Measurements from ENCODE around the gene ATP6V0D1.

ATP6V0D1 gene

DNA sequence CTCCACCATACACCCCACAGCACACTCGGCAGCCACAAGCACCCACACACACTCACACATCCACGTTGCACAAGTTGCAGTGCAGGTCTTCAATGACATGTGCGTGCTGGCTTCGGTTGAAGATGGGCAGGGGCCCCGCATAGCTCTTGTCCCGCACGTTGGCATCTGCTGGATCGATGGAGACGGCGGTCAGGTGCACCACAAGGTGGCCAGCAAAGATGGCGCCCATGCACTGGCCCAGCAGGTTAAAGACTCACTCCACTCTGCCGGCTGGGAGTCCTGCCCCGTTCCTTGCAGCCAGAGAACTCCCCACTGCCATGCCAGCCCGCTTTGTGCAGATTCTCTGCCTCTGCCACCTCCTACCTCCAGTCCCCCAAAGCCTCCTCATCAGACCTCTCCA, 80.1 kb downstream of the ATP6V0D1 start:
- no peak for DNase-seq

- no peak for DNase-seq
These were observed 80.9 kb downstream of the ATP6V0D1 start for GRCh38 chr16:67399749-67400704.

DNA sequence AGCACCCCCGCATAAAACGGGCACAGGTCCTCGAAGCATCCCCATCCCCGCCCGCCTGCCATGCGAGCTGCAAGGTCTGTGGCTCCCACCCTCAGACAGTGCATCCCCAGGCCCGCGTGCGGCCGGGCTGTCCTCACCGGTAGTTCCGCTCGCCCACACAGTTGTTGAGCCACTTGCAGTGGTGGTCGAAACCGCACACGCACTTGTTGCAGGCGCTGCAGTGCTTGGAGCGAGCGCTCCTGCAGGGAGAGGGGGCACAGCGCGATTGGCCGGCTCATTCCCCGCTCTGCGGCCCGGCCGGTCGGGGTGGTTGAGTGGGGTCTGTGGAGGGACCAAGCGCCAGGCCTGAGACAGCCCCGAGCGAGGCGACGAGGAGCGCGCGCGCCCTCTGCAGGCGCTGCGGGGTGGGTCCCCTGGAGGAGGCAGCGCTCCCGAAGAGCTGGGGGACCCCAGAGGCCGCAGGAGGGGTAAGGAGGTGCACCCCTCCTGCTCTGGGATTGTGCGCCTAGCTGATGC, 81.7 kb downstream of the ATP6V0D1 start:
- no peak for DNase-seq

DNA sequence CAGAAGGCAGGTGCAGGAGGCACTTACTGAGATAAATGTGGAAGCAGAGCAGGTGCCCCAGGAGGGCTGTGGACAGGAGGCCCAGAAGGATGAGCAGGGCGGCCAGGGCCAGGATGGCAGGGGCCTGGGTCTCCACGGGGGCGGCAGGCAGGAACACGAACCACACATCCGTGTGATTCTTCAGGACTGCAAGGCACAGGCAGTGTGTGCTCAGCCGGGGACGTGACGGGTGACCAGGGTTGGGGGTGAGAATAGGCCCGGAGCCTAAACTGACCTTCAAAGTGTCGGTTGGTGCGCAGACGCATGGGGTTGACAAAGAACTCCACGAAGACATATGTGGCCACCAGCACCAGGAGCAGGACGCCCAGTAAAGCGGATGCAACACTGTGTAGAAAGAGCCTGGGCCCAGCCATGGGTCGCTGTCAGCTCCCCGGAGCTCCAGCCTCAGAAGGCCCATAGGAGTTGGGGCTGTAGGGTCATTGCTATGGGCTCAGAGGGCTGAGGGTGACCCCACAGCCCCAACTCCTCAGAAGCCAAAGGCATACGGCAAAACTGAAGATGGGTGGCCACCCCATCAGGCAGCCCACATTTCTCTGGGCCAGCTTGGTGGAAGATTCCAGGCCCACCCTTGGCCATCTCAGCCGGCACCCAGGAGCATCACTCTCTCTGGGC, 82.3 kb downstream of the ATP6V0D1 start:
- DNase-seq = no peak

GRCh38 chr16:67397812-67398545, 83.0 kb downstream of the ATP6V0D1 start:
- no peak for DNase-seq

- no peak for DNase-seq
These were observed 83.7 kb downstream of the ATP6V0D1 start for GRCh38 chr16:67397036-67397801.

DNA sequence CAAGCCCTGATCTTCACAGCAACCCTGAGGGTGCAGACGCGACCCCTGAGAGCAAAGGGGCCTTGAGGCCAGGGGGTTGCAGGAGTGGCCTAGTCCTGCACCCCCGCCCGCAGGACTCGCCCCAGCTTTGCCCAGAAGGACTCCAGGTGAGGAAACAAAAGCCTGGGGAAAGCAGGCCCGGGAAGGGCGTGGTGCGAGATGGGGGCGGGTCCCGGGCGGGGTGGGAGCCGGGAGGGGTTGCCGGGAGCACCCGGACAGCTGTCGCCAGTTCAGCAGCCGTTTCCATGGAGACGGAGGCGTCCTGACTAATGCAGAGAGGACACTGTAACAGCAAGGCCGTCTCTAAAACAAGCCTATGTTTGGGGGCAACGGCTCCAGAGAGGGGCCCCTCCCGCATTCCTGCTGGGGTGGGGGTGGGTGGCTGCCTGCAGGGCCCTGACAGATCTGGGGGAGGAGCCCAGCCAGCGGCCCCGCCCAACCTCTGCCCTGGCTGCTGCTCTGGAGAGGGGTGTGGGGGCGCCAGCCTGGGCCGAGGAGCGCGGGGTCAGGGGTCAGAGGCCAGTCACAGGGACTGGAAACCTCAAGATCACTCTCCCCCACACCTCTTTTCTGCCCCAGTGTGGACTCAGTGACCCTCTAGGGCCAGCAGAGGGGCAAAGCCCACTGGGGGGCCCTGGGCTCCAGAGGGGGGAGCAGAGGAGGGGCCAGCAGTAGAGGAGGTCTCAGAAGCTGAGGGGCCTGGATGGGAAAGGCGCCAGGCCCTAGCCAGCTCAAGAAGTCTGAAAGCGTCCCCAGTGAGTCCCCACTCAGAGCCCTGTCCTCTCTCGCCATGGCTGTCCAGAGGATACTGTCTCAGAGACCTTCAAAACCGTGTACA, 84.6 kb downstream of the ATP6V0D1 start:
- DNase-seq = peak; percentile 62

- no peak for DNase-seq
These were observed 85.3 kb downstream of the ATP6V0D1 start for GRCh38 chr16:67395458-67396158.

DNA sequence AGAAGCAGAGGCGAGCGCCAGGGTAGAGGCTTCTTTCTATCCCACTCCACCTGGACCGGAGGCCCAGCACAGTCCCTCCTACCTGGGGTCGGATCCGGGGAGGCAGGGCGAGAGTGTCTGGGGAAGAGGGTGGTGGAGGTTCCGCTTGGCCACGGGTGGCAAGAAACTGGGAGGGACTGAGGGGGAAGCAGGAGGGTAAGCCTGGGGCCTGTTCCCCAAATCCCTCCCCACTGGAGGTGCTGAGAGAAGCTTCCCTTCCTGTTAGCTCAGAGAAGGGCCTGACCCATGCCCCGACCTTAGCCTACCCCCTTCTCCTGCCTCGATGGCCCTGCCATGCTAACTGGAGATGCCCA, 85.9 kb downstream of the ATP6V0D1 start:
- DNase-seq = no peak

DNA sequence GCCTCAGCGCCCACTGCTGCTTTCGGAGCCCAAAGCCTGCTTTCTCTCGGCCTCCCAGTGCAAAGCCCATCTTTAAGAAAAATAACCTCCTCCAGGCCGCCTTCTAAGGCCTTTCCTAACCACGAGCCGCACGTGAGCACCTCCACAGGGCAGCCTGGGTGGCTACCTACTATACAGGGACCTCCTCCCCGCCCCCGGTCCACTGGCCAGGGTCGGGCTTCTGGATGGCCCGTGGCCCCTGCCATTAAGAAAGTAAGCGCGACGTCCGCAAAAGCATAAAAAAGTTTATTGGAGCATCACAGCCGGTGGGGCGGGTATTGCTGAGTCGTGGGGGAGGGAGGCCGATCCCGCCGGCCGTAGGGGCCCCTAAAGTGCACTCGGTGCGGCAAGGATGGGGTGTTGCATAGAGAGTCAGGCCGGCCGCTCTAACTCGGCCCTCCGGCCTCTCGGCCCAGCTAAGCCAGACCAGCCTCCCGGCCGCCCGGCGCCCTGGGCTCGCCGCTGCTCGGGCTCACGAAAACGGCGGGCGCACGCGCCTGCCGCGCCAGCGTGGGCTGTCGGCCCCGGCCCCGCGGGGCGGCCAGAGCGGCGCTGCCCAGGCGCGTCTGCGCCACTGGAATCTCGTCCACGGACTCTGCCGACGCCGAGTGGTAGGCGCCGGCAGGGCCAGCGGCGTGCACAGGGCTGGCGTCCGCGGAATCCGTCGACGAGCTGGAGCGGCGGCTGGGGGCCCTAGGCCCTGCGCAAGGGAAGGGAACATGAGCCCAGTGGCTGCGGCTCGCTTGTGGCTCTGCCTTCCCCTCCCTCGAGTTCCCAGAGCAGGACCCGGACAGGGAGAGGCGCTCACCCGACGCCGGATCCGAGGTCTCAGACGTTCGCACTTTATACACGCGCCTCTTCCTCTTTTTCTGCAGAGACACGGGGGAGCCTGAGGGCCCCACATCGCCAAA, 86.5 kb downstream of the ATP6V0D1 start:
- DNase-seq = no peak

GRCh38 chr16:67393788-67394154, 87.2 kb downstream of the ATP6V0D1 start:
- DNase-seq = no peak

GRCh38 chr16:67393111-67393787, 87.7 kb downstream of the ATP6V0D1 start, which contains the start of gene TPPP3:
Gene TPPP3, minus strand, starts transcription at chr16:67393498. Its CDS starts 2,387 bp downstream, at chr16:67391111.
- DNase-seq = peak; percentile 64

DNA sequence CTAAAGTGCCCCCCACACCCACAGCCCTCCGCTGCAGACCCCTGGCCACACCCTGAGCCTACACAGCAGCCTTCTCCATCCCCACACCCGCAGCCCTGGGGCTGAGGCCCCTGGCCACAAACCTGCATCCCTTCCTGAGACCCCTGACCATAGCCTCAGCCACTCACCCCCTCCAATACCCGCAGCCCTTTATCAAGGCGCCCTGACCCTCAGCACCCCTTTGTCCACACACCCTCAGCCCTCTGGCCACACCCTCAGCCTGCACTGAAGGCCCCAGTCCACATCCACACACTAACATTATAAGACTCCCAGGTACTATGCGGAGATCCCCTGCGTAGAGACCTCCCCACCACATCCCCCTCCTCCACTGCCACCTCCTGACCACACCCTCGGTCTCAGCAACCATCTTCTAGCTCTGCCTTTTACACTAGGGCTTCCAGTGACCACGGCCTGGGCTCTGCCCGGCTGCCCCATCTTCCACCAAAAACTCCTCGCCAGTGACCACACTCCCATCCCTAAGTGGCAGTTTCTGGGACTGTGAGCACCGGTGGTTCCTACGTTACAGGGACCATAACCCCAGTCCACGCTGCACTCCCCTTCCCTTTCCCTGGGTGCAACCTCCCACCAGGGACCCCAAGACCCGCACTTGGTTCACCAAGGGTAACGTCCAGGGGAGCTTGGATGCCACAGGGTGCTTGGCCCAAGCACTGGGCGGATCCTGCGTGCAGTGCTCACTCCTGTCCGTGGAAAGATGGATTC, 88.5 kb downstream of the ATP6V0D1 start:
- no peak for DNase-seq

- DNase-seq = no peak
These were observed 89.3 kb downstream of the ATP6V0D1 start for GRCh38 chr16:67391424-67392300.

DNA sequence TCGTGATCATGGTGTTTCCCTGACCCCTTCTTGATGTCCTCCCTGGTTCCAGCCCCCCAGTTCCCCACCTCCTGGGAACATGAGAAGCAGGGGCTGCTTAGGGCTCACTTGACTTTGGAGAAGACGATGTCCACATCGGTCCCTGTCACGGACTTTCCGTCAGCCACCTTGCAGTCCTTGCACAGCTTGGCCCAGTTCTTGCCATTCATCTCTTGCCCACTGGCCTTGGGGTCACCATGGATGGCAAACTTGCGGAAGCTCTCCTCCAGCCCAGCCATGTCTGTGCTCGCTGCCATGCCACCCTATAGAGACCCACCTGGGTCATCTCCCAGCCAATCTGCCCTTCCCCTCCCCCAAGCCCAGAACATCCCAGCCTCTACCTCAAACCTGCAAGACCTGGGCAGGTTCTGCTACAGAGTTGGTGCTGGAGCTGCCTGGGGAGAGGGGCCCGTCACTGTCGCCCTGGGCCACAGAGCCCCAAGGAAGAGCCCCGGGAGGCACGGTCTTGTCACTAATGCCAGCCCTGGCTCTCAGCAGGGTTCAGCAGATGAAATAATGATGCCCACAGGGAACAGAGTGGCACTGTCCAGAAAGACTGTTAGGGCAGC, 90.0 kb downstream of the ATP6V0D1 start:
- DNase-seq = no peak
